ENCODE measurements around the gene INTS11.

The INTS11 gene

DNA sequence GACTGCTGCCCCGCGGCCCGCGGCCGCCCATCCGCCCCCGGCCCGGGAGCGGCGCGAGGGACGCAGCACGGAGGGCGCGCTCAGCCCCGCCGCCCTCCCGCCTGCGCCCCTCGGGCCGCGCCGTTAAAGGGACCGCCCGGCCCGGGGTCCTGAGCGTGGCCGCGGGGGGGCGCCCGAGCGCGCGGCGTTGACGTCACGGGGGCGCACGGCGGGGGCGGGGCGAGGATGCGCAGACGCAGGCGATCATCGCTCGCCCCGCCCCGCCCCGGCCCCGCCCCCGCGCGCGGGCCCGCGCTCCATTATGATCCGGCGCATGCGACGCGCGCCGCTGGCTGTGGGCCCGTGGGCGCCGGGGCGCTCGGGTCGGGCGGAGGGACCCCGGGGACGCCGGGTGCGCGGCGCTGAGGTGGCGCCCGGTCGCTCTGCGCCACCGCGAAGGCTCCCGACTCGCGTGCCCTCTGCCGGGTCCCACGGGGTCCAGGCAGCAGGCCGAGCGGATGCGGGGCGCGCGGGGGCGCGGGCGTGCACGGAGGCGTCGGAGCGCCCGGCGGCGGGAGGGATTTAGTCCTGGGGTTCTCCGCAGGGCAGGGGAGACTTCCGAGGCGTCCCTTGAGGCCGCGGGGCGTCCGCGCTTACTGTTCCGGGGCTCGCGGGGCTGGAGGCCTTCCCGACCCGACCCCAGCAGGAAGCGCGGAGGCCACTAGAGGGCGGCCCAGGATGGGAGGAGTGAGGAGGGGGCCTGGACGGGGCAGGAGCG, 25.0 kb upstream of the INTS11 start, which contains the start of gene DVL1:
DVL1 (minus strand) TSS at position 163 of the 757 bp plus-strand sequence. CDS start 353 bp downstream, outside the sequence.
- Histone ChIP-seq H3K4me1 (ENCODE audit: insufficient read depth, low read length) (peaks cover 33% of the 10 kb centered on the region), H3K27me3 (ENCODE audit: insufficient read depth, low read length, poor library complexity) (no peaks in the 10 kb centered on the region), H3K9me3 (ENCODE audit: insufficient read depth, low read length, severe bottlenecking) (no peaks in the 10 kb centered on the region), H3K9ac (ENCODE audit: low read depth, low read length) (peak within 1 kb of the TSS; percentile 99), H3K4me2 (ENCODE audit: insufficient read depth, low read length) (peak within 1 kb of the TSS; percentile 84), H3K36me3 (ENCODE audit: insufficient read depth, low read length) (no peaks in the 10 kb centered on the region; the same call in none of the 2 replicates), H4K20me1 (ENCODE audit: insufficient read depth, low read length) (peaks cover 64% of the 10 kb centered on the region), H3K27ac (ENCODE audit: low read length) (peak within 1 kb of the TSS; percentile 94), H3K4me3 (ENCODE audit: low read depth in 1 of 2, low read length in 2 of 2) (peak within 1 kb of the TSS; percentile 75 to 96; a peak in 3 of 4 replicates), H3K79me2 (ENCODE audit: insufficient read depth, low read length) (peaks cover 44% of the 10 kb centered on the region), H2AFZ (ENCODE audit: low read depth, low read length) (peak within 1 kb of the TSS; percentile 97)
- ATAC-seq (ENCODE audit: insufficient read depth, low read depth) (peak; percentile 69), DNase-seq (peak; percentile 80)
- TF ChIP-seq EZH2 (IDR thresholded peaks at IDR 0.05; ENCODE audit: borderline replicate concordance, low read depth, low read length, severe bottlenecking), result no peak
- TF ChIP-seq, protein P1, sequence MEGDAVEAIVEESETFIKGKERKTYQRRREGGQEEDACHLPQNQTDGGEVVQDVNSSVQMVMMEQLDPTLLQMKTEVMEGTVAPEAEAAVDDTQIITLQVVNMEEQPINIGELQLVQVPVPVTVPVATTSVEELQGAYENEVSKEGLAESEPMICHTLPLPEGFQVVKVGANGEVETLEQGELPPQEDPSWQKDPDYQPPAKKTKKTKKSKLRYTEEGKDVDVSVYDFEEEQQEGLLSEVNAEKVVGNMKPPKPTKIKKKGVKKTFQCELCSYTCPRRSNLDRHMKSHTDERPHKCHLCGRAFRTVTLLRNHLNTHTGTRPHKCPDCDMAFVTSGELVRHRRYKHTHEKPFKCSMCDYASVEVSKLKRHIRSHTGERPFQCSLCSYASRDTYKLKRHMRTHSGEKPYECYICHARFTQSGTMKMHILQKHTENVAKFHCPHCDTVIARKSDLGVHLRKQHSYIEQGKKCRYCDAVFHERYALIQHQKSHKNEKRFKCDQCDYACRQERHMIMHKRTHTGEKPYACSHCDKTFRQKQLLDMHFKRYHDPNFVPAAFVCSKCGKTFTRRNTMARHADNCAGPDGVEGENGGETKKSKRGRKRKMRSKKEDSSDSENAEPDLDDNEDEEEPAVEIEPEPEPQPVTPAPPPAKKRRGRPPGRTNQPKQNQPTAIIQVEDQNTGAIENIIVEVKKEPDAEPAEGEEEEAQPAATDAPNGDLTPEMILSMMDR (IDR thresholded peaks at IDR 0.05; ENCODE audit: borderline replicate concordance, extremely low read depth, low read length, poor library complexity, severe bottlenecking), result peak; percentile 75

DNA sequence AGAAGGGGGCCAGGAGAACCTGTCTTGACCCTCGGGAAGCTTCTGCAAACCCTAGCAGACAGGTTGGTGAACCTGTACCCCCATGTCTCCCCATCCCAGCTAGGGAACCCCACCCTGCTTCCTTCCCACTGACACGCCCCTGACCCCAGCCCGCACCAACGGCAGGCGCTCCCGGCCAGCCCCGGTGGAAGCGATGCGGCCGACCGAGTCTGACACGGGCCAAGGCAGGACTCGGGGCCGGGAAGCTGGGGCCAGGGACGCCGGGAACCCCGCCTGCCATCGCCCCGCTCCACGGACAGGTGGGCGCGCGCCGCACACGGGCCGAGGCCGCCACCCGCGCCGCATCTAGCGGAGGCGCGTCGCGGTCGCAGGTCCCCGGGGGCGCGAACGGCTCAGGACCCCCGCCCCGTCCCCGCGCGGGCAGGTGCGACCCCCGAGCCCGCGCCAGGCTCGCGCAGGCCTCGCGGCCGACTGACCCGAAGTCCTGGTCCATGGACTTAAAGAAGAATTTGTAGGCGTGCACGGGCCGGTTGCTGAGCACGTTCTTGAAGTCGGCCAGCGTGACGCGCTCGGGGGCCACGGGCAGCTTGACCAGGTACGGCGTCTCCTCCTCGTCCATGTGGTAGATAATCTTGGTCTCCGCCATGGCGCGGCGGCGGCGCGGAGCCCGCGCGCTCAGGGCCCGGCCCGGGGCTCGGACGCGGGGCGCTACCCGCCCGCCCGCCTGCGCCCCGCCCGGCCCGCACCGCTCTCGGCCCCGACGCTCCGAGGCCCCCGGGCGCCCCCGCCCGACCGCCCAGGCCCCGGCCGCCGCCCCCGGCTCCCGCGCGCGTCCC, 24.2 kb upstream of the INTS11 start:
- Histone ChIP-seq H4K20me1 (ENCODE audit: insufficient read depth, low read length) (peaks cover 67% of the 10 kb centered on the region), H2AFZ (ENCODE audit: low read depth, low read length) (peak overlapping the region; percentile 86)

DNA sequence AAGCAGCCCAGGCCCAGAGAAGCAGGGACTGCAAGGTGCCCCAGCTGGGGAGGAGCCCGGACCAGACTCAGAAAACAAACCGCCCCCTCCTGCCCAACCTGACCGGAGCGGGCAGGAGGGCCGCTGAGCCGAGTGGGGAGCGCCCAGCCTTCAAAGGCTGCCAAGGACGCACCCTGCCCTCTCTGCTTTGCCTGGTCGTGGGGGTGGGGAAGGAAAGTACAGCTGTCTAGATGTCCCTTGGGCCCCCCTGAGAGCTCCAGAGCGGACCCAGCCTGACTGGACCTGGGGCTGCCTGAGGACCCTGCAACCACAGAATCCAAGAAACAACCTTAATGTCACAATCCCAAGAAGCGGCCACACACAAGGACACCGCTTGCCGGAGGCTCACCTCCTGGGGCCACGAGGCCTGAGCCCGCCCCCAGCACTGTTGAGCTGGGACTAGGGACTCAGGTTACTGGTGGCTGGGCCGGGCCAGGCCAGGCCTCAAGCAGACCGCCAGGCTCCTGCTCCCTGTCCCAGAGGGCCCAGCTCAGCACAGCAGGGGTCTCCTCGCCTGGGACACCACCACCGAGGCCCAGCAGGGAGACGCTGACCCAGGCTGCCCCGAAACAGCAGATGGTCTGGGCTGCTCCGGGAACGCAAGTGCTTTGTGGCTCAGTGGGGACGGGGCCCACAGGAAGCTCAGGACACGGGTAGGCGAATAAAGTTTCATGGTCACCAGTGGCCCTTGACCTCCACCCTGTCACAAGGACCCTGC, 23.4 kb upstream of the INTS11 start:
- ATAC-seq (ENCODE audit: insufficient read depth, low read depth) (no peak), DNase-seq (no peak)
- Histone ChIP-seq H3K4me2 (ENCODE audit: insufficient read depth, low read length) (peak overlapping the region; percentile 84), H3K4me3 (ENCODE audit: low read depth in 1 of 2, low read length in 2 of 2) (peak overlapping the region; percentile 75 to 96; a peak in 3 of 4 replicates), H2AFZ (ENCODE audit: low read depth, low read length) (no peak overlapping the region), H3K27ac (ENCODE audit: low read length) (peak overlapping the region; percentile 52; the same call in 1 of the 2 replicates), H3K9me3 (ENCODE audit: insufficient read depth, low read length, severe bottlenecking) (no peaks in the 10 kb centered on the region), H3K9ac (ENCODE audit: low read depth, low read length) (peak overlapping the region; percentile 82), H3K4me1 (ENCODE audit: insufficient read depth, low read length) (peaks cover 33% of the 10 kb centered on the region), H4K20me1 (ENCODE audit: insufficient read depth, low read length) (peaks cover 71% of the 10 kb centered on the region), H3K27me3 (ENCODE audit: insufficient read depth, low read length, poor library complexity) (no peaks in the 10 kb centered on the region), H3K79me2 (ENCODE audit: insufficient read depth, low read length) (peaks cover 53% of the 10 kb centered on the region), H3K36me3 (ENCODE audit: insufficient read depth, low read length) (no peaks in the 10 kb centered on the region; the same call in none of the 2 replicates)
- TF ChIP-seq EZH2 (IDR thresholded peaks at IDR 0.05; ENCODE audit: borderline replicate concordance, low read depth, low read length, severe bottlenecking), result no peak

More for the DNA sequence above, 24.2 kb upstream of the INTS11 start:
- Histone ChIP-seq H3K9me3 (ENCODE audit: insufficient read depth, low read length, severe bottlenecking) (no peaks in the 10 kb centered on the region), H3K79me2 (ENCODE audit: insufficient read depth, low read length) (peaks cover 52% of the 10 kb centered on the region), H3K4me2 (ENCODE audit: insufficient read depth, low read length) (peak overlapping the region; percentile 84), H3K36me3 (ENCODE audit: insufficient read depth, low read length) (no peaks in the 10 kb centered on the region; the same call in none of the 2 replicates), H3K27ac (ENCODE audit: low read length) (peak overlapping the region; percentile 57), H3K4me1 (ENCODE audit: insufficient read depth, low read length) (peaks cover 33% of the 10 kb centered on the region), H3K4me3 (ENCODE audit: low read depth in 1 of 2, low read length in 2 of 2) (peak overlapping the region; percentile 75 to 96; a peak in 3 of 4 replicates), H3K9ac (ENCODE audit: low read depth, low read length) (peak overlapping the region; percentile 82), H3K27me3 (ENCODE audit: insufficient read depth, low read length, poor library complexity) (no peaks in the 10 kb centered on the region)
- DNase-seq (no peak), ATAC-seq (ENCODE audit: insufficient read depth, low read depth) (no peak; the same call in 2 of the 3 replicates)
- TF ChIP-seq, protein P1 (IDR thresholded peaks at IDR 0.05; ENCODE audit: borderline replicate concordance, extremely low read depth, low read length, poor library complexity, severe bottlenecking), result no peak
- no peak for TF ChIP-seq EZH2 (IDR thresholded peaks at IDR 0.05; ENCODE audit: borderline replicate concordance, low read depth, low read length, severe bottlenecking)
